ENCODE measurements around the gene IFNA14.
"Not testable (repeated sequence)": the region's sequence is repeated elsewhere in the genome, so short reads cannot be mapped to it uniquely, and the experiment has no call there.

IFNA14 gene

DNA sequence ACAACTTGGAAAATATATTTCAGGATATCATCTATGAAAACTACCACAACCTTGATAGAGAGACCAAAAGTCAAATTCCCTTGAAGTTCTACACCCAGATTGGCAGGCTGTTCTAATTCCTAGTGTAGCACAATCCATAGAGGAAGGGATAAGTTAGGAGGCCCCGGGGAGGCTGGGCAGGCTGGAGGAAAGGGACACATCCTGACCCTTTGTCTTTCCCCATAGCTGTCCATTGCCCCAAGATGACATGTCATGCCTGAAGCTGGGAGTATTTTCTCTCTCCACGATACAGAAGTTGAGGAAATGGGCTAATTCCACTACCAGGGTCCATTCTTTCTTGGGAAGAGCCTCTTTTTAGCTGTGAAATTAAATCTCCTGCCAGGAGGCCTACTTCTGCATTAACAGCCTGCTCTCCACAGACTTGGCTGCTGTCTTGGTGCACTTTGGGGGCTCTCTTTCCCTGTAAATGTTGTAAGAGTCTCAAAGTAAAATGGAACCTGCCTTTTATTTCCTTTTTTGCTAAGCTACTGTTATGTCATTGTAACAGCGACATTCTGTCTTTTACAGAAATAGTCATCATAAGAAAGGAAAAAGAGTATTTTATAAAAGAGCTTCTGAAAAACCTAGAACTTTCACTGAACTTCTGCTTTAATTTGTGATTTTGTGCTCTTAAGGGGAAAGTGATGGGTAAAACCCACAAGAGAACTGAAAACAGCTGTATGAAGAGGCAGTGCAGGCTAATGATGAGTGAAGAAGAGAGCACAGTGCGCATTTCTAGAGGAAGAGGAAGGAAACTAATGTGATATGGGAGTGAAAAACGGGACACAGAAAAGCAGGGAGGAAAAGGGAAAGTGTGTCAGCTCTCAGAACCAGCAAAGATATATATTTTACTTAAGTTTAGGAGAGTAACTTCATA, 26.1 kb downstream of the IFNA14 start:
- H3K9me3 ChIP-seq (ENCODE audit: control insufficient read depth in 2 of 2, low read length in 2 of 2); H3K36me3 ChIP-seq (ENCODE audit: control insufficient read depth in 2 of 2, insufficient read depth in 2 of 2, low read length in 2 of 2); H3K27ac ChIP-seq (ENCODE audit: low read length); H3K4me3 ChIP-seq (ENCODE audit: low read length in 2 of 2); H3K27me3 ChIP-seq (ENCODE audit: control insufficient read depth in 1 of 2, insufficient read depth in 2 of 2, low read length in 2 of 2); H3K4me1 ChIP-seq (ENCODE audit: control insufficient read depth, insufficient read depth, low read length); H3K9ac ChIP-seq (ENCODE audit: low read length in 2 of 2): not testable (repeated sequence)

DNA sequence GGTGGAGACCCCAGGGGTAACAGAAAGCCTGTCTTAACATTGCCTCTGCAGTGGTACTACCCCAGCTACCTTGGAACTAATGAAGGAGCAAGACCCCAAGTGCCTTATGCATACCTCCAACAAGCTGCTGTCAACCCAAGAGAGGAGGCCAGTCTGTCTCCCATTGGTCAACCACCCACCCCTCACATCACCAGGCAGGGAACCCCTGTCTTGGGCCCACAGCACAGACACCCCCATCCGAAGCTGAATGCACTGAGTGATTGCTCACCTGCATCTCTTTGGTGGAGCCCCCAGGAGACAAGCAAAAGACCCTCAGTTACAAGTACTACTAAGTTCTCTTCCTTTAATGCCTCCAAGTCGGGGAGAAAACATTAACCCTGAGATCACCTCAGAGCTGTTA, 27.6 kb downstream of the IFNA14 start:
- not testable (repeated sequence) for H3K4me3 ChIP-seq (ENCODE audit: low read length in 2 of 2); H3K9ac ChIP-seq (ENCODE audit: low read length in 2 of 2); H3K9me3 ChIP-seq (ENCODE audit: control insufficient read depth in 2 of 2, low read length in 2 of 2); H3K27ac ChIP-seq (ENCODE audit: low read length); H3K27me3 ChIP-seq (ENCODE audit: control insufficient read depth in 1 of 2, insufficient read depth in 2 of 2, low read length in 2 of 2); H3K4me1 ChIP-seq (ENCODE audit: control insufficient read depth, insufficient read depth, low read length); H3K36me3 ChIP-seq (ENCODE audit: control insufficient read depth in 2 of 2, insufficient read depth in 2 of 2, low read length in 2 of 2)

DNA sequence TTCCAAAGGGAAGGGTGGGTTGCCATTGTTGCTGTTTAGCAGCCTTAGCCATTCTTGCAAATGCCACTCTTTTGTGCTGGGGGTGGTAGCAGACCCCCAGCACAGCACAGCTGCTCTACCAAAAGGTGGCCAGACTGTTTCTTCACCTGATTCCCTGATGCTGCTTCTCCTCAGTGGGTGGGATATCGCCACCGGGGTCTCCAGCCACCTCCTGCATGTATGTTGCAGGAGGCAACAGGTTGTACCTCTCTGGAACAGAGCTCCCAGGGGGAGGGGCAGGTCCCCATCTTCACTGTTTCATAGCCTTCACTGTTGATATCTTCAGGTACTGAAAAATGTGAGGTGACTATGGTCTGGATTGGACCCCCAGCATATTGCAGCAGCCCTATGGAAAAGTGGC, 29.0 kb downstream of the IFNA14 start:
- not testable (repeated sequence) for H3K4me1 ChIP-seq (ENCODE audit: control insufficient read depth, insufficient read depth, low read length); H3K27me3 ChIP-seq (ENCODE audit: control insufficient read depth in 1 of 2, insufficient read depth in 2 of 2, low read length in 2 of 2); H3K4me3 ChIP-seq (ENCODE audit: low read length in 2 of 2); H3K9ac ChIP-seq (ENCODE audit: low read length in 2 of 2); H3K36me3 ChIP-seq (ENCODE audit: control insufficient read depth in 2 of 2, insufficient read depth in 2 of 2, low read length in 2 of 2); H3K9me3 ChIP-seq (ENCODE audit: control insufficient read depth in 2 of 2, low read length in 2 of 2); H3K27ac ChIP-seq (ENCODE audit: low read length)

DNA sequence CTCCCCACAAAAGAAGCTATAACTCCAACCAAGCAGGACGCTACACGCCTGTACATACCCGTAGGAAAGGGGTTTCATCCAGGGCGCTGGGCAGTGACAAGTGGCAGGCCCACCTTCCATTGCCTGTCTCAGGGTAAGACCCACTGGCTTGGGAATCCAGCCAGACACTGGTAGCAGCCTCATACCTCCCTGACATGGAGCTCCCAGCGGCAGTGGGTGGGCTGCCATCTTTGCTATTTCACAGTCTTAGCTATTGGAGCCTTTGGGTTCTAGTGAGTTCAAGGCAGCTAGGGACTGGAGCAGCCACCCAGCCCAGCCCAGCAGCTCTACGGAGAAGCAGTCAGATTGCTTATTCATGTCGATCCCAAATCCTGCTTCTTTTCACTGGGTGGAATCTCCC, 29.5 kb downstream of the IFNA14 start:
- Histone ChIP-seq H3K4me1 (ENCODE audit: control insufficient read depth, insufficient read depth, low read length) (no peaks in the 10 kb centered on the region), H3K27me3 (ENCODE audit: control insufficient read depth in 1 of 2, insufficient read depth in 2 of 2, low read length in 2 of 2) (no peaks in the 10 kb centered on the region), H3K9me3 (ENCODE audit: control insufficient read depth in 2 of 2, low read length in 2 of 2) (no peaks in the 10 kb centered on the region), H3K36me3 (ENCODE audit: control insufficient read depth in 2 of 2, insufficient read depth in 2 of 2, low read length in 2 of 2) (no peaks in the 10 kb centered on the region), H3K9ac (ENCODE audit: low read length in 2 of 2) (no peak overlapping the region), H3K4me3 (ENCODE audit: low read length in 2 of 2) (no peak overlapping the region), H3K27ac (ENCODE audit: low read length) (no peak overlapping the region)

DNA sequence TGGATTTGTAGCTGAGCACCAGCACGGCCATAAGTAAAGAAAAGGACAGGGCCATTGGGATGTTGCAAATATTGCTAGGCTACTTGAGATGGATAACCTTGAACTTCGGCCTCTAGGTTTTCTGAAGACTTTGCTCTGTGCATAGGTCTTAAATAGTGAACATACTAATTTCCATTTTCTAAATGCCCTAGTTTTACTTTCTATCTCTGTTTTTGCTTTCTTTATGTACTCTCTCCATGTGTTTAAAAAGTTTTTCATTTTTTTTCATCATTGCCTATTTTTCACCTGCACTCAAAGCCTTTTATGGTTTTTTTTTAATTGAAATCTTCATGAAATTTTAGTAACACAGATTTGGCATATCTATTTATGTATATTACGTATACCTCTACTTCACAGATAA, 32.8 kb downstream of the IFNA14 start, which contains the start of gene IFNA10:
IFNA10 (minus strand) TSS at position 101 of the 400 bp plus-strand sequence; CDS start at position 55, 46 bp downstream.
- H3K9me3 ChIP-seq (ENCODE audit: control insufficient read depth in 2 of 2, low read length in 2 of 2); H3K36me3 ChIP-seq (ENCODE audit: control insufficient read depth in 2 of 2, insufficient read depth in 2 of 2, low read length in 2 of 2); H3K27ac ChIP-seq (ENCODE audit: low read length); H3K4me1 ChIP-seq (ENCODE audit: control insufficient read depth, insufficient read depth, low read length); H3K27me3 ChIP-seq (ENCODE audit: control insufficient read depth in 1 of 2, insufficient read depth in 2 of 2, low read length in 2 of 2); H3K9ac ChIP-seq (ENCODE audit: low read length in 2 of 2); H3K4me3 ChIP-seq (ENCODE audit: low read length in 2 of 2): not testable (repeated sequence)

DNA sequence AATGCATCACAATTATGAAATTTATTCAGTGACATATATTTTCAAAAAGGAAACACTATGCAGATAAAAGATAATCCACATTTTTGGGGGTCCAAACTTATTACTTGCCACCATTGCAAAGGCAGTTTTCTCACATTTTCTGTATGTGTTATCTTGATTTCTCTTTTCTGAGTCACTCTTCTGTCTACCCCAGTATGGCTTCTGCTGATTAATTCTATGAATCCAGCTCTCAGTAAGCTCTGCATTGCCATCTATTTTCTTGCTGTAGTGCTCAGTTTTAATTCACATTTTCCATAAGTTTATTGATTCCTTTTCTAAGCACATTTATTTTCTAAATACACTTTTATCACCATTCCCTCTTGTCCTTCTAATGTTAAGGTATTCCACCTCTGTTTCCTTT, 34.6 kb downstream of the IFNA14 start:
- H3K9me3 ChIP-seq (ENCODE audit: control insufficient read depth in 2 of 2, low read length in 2 of 2) = no peaks in the 10 kb centered on the region

DNA sequence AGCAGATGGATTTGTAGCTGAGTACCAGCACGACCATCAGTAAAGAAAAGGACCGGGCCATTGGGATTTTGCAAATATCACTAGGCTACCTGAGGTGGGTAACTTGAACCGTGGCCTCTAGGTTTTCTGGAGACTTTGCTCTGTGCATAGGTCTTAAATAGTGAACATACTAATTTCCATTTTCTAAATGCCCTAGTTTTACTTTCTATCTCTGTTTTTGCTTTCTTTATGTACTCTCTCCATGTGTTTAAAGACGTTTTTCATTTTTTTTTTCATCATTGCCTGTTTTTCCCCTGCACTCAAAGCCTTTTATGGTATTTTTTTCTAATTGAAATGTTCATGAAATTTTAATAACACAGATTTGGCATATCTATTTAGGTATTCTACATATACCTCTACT, 37.7 kb downstream of the IFNA14 start, which contains the start of gene IFNA7:
IFNA7 (minus strand) TSS at position 101 of the 400 bp plus-strand sequence; CDS start at position 61, 40 bp downstream.
- H3K4me1 ChIP-seq (ENCODE audit: control insufficient read depth, insufficient read depth, low read length); H3K9ac ChIP-seq (ENCODE audit: low read length in 2 of 2); H3K4me3 ChIP-seq (ENCODE audit: low read length in 2 of 2); H3K36me3 ChIP-seq (ENCODE audit: control insufficient read depth in 2 of 2, insufficient read depth in 2 of 2, low read length in 2 of 2); H3K9me3 ChIP-seq (ENCODE audit: control insufficient read depth in 2 of 2, low read length in 2 of 2); H3K27ac ChIP-seq (ENCODE audit: low read length); H3K27me3 ChIP-seq (ENCODE audit: control insufficient read depth in 1 of 2, insufficient read depth in 2 of 2, low read length in 2 of 2): not testable (repeated sequence)

More for the DNA sequence above, 34.6 kb downstream of the IFNA14 start:
- Histone ChIP-seq H3K36me3 (ENCODE audit: control insufficient read depth in 2 of 2, insufficient read depth in 2 of 2, low read length in 2 of 2) (no peaks in the 10 kb centered on the region), H3K4me3 (ENCODE audit: low read length in 2 of 2) (no peak overlapping the region), H3K27ac (ENCODE audit: low read length) (no peak overlapping the region), H3K4me1 (ENCODE audit: control insufficient read depth, insufficient read depth, low read length) (no peaks in the 10 kb centered on the region), H3K27me3 (ENCODE audit: control insufficient read depth in 1 of 2, insufficient read depth in 2 of 2, low read length in 2 of 2) (no peaks in the 10 kb centered on the region), H3K9ac (ENCODE audit: low read length in 2 of 2) (no peak overlapping the region)

DNA sequence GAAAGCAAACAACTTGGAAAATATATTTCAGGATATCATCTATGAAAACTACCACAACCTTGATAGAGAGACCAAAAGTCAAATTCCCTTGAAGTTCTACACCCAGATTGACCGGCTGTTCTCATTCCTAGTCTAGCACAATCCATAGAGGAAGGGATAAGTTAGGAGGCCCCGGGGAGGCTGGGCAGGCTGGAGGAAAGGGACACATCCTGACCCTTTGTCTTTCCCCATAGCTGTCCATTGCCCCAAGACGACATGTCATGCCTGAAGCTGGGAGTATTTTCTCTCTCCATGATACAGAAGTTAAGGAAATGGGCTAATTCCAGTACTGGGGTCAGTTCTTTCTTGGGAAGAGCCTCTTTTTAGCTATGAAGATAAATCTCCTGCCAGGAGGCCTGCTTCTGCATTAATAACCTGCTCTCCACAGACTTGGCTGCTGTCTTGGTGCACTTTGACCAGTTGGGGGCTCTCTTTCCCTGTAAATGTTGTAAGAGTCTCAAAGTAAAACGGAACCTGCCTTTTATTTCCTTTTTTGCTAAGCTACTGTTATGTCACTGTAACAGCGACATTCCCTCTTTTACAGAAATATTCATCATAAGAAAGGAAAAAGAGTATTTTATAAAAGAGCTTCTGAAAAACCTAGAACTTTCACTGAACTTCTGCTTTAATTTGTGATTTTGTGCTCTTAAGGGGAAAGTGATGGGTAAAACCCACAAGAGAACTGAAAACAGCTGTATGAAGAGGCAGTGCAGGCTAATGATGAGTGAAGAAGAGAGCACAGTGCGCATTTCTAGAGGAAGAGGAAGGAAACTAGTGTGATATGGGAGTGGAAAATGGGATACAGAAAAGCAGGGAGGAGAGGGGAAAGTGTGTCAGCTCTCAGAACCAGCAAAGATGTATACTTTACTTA, 44.7 kb downstream of the IFNA14 start:
- H3K4me1 ChIP-seq (ENCODE audit: control insufficient read depth, insufficient read depth, low read length); H3K27me3 ChIP-seq (ENCODE audit: control insufficient read depth in 1 of 2, insufficient read depth in 2 of 2, low read length in 2 of 2); H3K9ac ChIP-seq (ENCODE audit: low read length in 2 of 2); H3K9me3 ChIP-seq (ENCODE audit: control insufficient read depth in 2 of 2, low read length in 2 of 2); H3K27ac ChIP-seq (ENCODE audit: low read length); H3K36me3 ChIP-seq (ENCODE audit: control insufficient read depth in 2 of 2, insufficient read depth in 2 of 2, low read length in 2 of 2): not testable (repeated sequence)
- H3K4me3 ChIP-seq (ENCODE audit: low read length in 2 of 2) = peak overlapping the region in 1 of 2 donors; percentile 15

All from stomach smooth muscle (tissue), 2 donors.